SK-N-SH (cell line): Measurements from ENCODE around the gene PLEKHD1. TPM values are rescaled to one million over a fixed set of nuclear protein-coding genes. Genes with fewer than 3 reads are reported as not detected.

Source experiments
- CTCF ChIA-PET: fragments of 300-600, 350-600 bp; formaldehyde crosslinking; extraction: SDS; loops from one replicate; lab custom pipeline; 2021; lab: Yijun Ruan, JAX
- POLR2A ChIA-PET: fragments of 350-600 bp; sonication (Branson Sonifier 250); formaldehyde crosslinking; extraction: SDS; loops from one replicate; lab custom pipeline; 2020; ENCODE audit warnings: antibody characterized with exemption, inconsistent platforms; lab: Yijun Ruan, JAX
- DNase-seq: peaks from one replicate; pipeline ENCODE4 v3.0.0; 2012
- H2AFZ ChIP-seq: fragments of 200-600 bp; sonication (generic); 2 replicates; pipeline ENCODE4 v1.8.1; 2016; ENCODE audit warnings: antibody characterized with exemption, mild to moderate bottlenecking, low read depth
- H3F3A ChIP-seq: fragments of 200-600 bp; sonication (generic); replicated peaks from 2 replicates; pipeline ENCODE3; 2016; ENCODE audit warnings: antibody characterized with exemption, mild to moderate bottlenecking; ENCODE audit not compliant: insufficient read depth
- H3K27ac ChIP-seq, 2 experiments: fragments of 200-500 bp in 1 of 2; fragments of 200-600 bp in 1 of 2; sonication (Bioruptor generic) in 1 of 2; sonication (generic), shearing (Covaris generic) in 1 of 2; 2 replicates each; pipeline versions ENCODE4 v1.5.1 to v1.6.1; 2014 to 2016; ENCODE audit warnings: low read depth in 2 of 2, inconsistent platforms in 1 of 2, low read length in 1 of 2, mild to moderate bottlenecking in 1 of 2, mixed read lengths in 1 of 2
- H3K27me3 ChIP-seq: fragments of 200-600 bp; sonication (generic), shearing (Covaris generic); 2 replicates; pipeline ENCODE4 v1.6.1; 2016; ENCODE audit warnings: mixed run types; ENCODE audit not compliant: insufficient read depth
- H3K36me3 ChIP-seq, 2 experiments: fragments of 200-500 bp in 1 of 2; fragments of 200-600 bp in 1 of 2; sonication (Bioruptor generic) in 1 of 2; sonication (generic) in 1 of 2; replicated peaks in 1 of 2; 2 replicates each; pipeline versions ENCODE3 to v1.5.1; 2014 to 2016; ENCODE audit warnings: low read length in 1 of 2, mild to moderate bottlenecking in 1 of 2; ENCODE audit not compliant: insufficient read depth in 2 of 2, control insufficient read depth in 1 of 2
- H3K4me1 ChIP-seq, 2 experiments: fragments of 200-500 bp in 1 of 2; fragments of 200-600 bp in 1 of 2; sonication (Bioruptor generic) in 1 of 2; sonication (generic), shearing (Covaris generic) in 1 of 2; 2 replicates each; pipeline versions ENCODE4 v1.5.1 to v1.6.1; 2014 to 2016; ENCODE audit warnings: low read depth in 1 of 2, low read length in 1 of 2, mixed run types in 1 of 2; ENCODE audit not compliant: insufficient read depth in 2 of 2, control insufficient read depth in 1 of 2
- H3K4me2 ChIP-seq: fragments of 200-600 bp; sonication (generic), shearing (Covaris generic); 2 replicates; pipeline ENCODE4 v1.6.1; 2017; ENCODE audit warnings: mixed run types
- H3K4me3 ChIP-seq, 2 experiments: fragments of 200-500 bp in 1 of 2; fragments of 200-600 bp in 1 of 2; sonication (Bioruptor generic) in 1 of 2; sonication (generic), shearing (Covaris generic) in 1 of 2; 2 replicates each; pipeline versions ENCODE4 v1.5.1 to v1.8.1; 2014 to 2016; ENCODE audit warnings: low read depth in 2 of 2, inconsistent platforms in 1 of 2, low read length in 1 of 2, mild to moderate bottlenecking in 1 of 2, mixed read lengths in 1 of 2, moderate library complexity in 1 of 2
- H3K79me2 ChIP-seq: fragments of 200-600 bp; sonication (generic); 2 replicates; pipeline ENCODE4 v1.8.1; 2017; ENCODE audit warnings: mild to moderate bottlenecking; ENCODE audit not compliant: insufficient read depth
- H3K9ac ChIP-seq: fragments of 200-600 bp; sonication (generic); 2 replicates; pipeline ENCODE4 v1.6.1; 2017; ENCODE audit warnings: mixed run types
- H3K9me2 ChIP-seq: fragments of 200-600 bp; sonication (generic); 2 replicates; pipeline ENCODE4 v1.6.1; 2017; ENCODE audit warnings: mixed run types
- H3K9me3 ChIP-seq: fragments of 200-600 bp; sonication (generic); 2 replicates; pipeline ENCODE4 v1.6.1; 2017; ENCODE audit warnings: mixed run types, mild to moderate bottlenecking, moderate library complexity
- H4K20me1 ChIP-seq: fragments of 200-600 bp; sonication (generic); 2 replicates; pipeline ENCODE4 v1.6.1; 2017; ENCODE audit warnings: mild to moderate bottlenecking, mixed run types; ENCODE audit not compliant: insufficient read depth
- CTCF ChIP-seq: fragments of 200-600 bp; sonication (generic); IDR thresholded peaks from 2 replicates; pipeline ENCODE4 v1.6.1; 2017; ENCODE audit warnings: antibody characterized with exemption, mild to moderate bottlenecking, moderate library complexity
- EZH2phosphoT487 ChIP-seq: fragments of 200-600 bp; sonication (generic); IDR thresholded peaks from 2 replicates; pipeline ENCODE4 v1.6.1; 2017; ENCODE audit warnings: low read depth, mixed run types, mild to moderate bottlenecking, antibody characterized with exemption, moderate library complexity, borderline replicate concordance
- FOXJ3 ChIP-seq: sonication (generic); formaldehyde crosslinking; IDR thresholded peaks from 2 replicates; pipeline ENCODE4 v1.5.1; 2020; ENCODE audit warnings: mild to moderate bottlenecking, missing genetic modification reagents
- FOXM1 ChIP-seq: IDR thresholded peaks from 2 replicates; pipeline ENCODE4 v1.4.0; 2012; ENCODE audit warnings: low read depth, mild to moderate bottlenecking
- JUND ChIP-seq: IDR thresholded peaks from 2 replicates; pipeline ENCODE4 v1.4.0; 2012
- MEF2A ChIP-seq: IDR thresholded peaks from 2 replicates; pipeline ENCODE4 v1.4.0; 2012; ENCODE audit warnings: low read depth, borderline replicate concordance
- MXI1 ChIP-seq: IDR thresholded peaks from 2 replicates; pipeline ENCODE4 v1.6.1; 2012; ENCODE audit warnings: mild to moderate bottlenecking, low read depth, low read length, improper control_type of control experiment
- NRF1 ChIP-seq: IDR thresholded peaks from 2 replicates; pipeline ENCODE4 v1.6.1; 2012; ENCODE audit warnings: low read depth, mild to moderate bottlenecking, low read length
- POLR2AphosphoS5 ChIP-seq: IDR thresholded peaks from 2 replicates; pipeline ENCODE4 v1.6.1; 2012; ENCODE audit warnings: low read depth, low read length
- RAD21 ChIP-seq: IDR thresholded peaks from 2 replicates; pipeline ENCODE4 v1.6.1; 2012; ENCODE audit warnings: mild to moderate bottlenecking, low read length
- RCOR1 ChIP-seq: fragments of 150-350 bp; IDR thresholded peaks from 2 replicates; pipeline ENCODE4 v1.6.1; 2017; ENCODE audit warnings: antibody characterized with exemption, low read length
- TAF1 ChIP-seq: IDR thresholded peaks from 2 replicates; pipeline ENCODE4 v1.6.1; 2012; ENCODE audit warnings: low read depth, mild to moderate bottlenecking, low read length, moderate library complexity, borderline replicate concordance
- WGBS: methylation state at CpG from one replicate; pipeline ENCODE4 v1.1.6; 2017; ENCODE audit warnings: low lambda C conversion rate; 5-methylcytosine and 5-hydroxymethylcytosine counted together
- polyA plus RNA-seq, 3 experiments: library from polyadenylated mRNA; depleted of rRNA; stranded (reverse); fragments of >200 nt; gene quantifications; 2 replicates each; pipeline ENCODE4 v1.2.3, GENCODE V29; 2012

PLEKHD1 gene
- polyA plus RNA-seq, 1 of the 3 experiments (the other 2 are of a cell fraction) = 0.05 TPM

GRCh38 chr14:69451941-69452340 lies 32.6 kb upstream of the PLEKHD1 start:
- H3K9me2 ChIP-seq = no peaks in the 10 kb centered on the region
- H3K9ac ChIP-seq = no peak overlapping the region
- H3K4me3 ChIP-seq = no peak overlapping the region
- H3K36me3 ChIP-seq = peaks cover 17% of the 10 kb centered on the region in 2 experiments
- H3K9me3 ChIP-seq = no peaks in the 10 kb centered on the region
- ChIA-PET CTCF (interaction anchor here (0.7 to 4.6 kb wide), 3 partner anchors 8 to 210 kb away, joined by 3 to 21 read pairs (median 13); no protein-coding TSS in a partner anchor), POLR2A (no interaction called here)
- H3K4me2 ChIP-seq = no peak overlapping the region
- WGBS = 97% methylated on average over 2 of the region's 2 CpGs
- H3F3A ChIP-seq = no peaks in the 10 kb centered on the region
- H3K27me3 ChIP-seq = no peaks in the 10 kb centered on the region
- no peak overlapping the region for H2AFZ ChIP-seq
- H3K79me2 ChIP-seq = peaks cover 13% of the 10 kb centered on the region; the same call in 1 of the 2 replicates
- H3K27ac ChIP-seq = no peak overlapping the region
- H3K4me1 ChIP-seq = no peaks in the 10 kb centered on the region
- no peak for DNase-seq
- H4K20me1 ChIP-seq = no peaks in the 10 kb centered on the region
- TF ChIP-seq TAF1 (no peak), FOXJ3 (CRISPR knock-in tag) (no peak)
- TF ChIP-seq, all 33 proteins: peak for 0

GRCh38 chr14:69458350-69458749 lies 26.2 kb upstream of the PLEKHD1 start:
- 96% methylated on average over 7 of the region's 11 CpGs for whole genome bisulfite sequencing
- no peaks in the 10 kb centered on the region for H3K27me3 ChIP-seq
- peaks cover 40 to 58% of the 10 kb centered on the region in 2 experiments for H3K36me3 ChIP-seq
- H3K27ac ChIP-seq = no peak overlapping the region; a peak in 1 of 4 replicates
- no peak overlapping the region for H3K4me2 ChIP-seq
- ChIA-PET CTCF (interaction anchor here (1.2 to 3.8 kb wide), 5 partner anchors 28 to 216 kb away, joined by 3 to 32 read pairs (median 7); partner anchors contain the start of gene GALNT16), POLR2A (no interaction called here)
- no peak overlapping the region for H3K4me3 ChIP-seq
- H2AFZ ChIP-seq = no peak overlapping the region
- H3K9me2 ChIP-seq = no peaks in the 10 kb centered on the region
- H4K20me1 ChIP-seq = no peaks in the 10 kb centered on the region
- H3K4me1 ChIP-seq = no peaks in the 10 kb centered on the region; a peak in 1 of 4 replicates
- H3K79me2 ChIP-seq = no peaks in the 10 kb centered on the region
- H3K9ac ChIP-seq = no peak overlapping the region
- DNase-seq = no peak
- H3F3A ChIP-seq = no peaks in the 10 kb centered on the region
- TF ChIP-seq POLR2AphosphoS5 (no peak), CTCF (no peak), EZH2phosphoT487 (no peak), MEF2A (no peak), JUND (no peak), RCOR1 (no peak), FOXM1 (no peak), MXI1 (no peak), RAD21 (no peak), FOXJ3 (CRISPR knock-in tag) (no peak), NRF1 (no peak)
- TF ChIP-seq, all 33 proteins: peak for 0
- no peaks in the 10 kb centered on the region for H3K9me3 ChIP-seq
